HEK293 (cell line): ENCODE data around the gene ENAH.

Source experiments
- CTCF ChIA-PET: fragments of 350-600 bp; formaldehyde crosslinking; extraction: SDS; loops from one replicate; lab custom pipeline; 2021; ENCODE audit warnings: antibody characterized with exemption; lab: Yijun Ruan, JAX
- POLR2A ChIA-PET: fragments of 300-600 bp; formaldehyde crosslinking; extraction: SDS; loops from one replicate; lab custom pipeline; 2020; ENCODE audit warnings: antibody characterized with exemption, inconsistent platforms; lab: Yijun Ruan, JAX
- H3K27ac ChIP-seq: fragments of 200-500 bp; sonication (Bioruptor generic); 2 replicates; pipeline ENCODE4 v1.5.1; 2014; ENCODE audit warnings: low read depth, low read length, control low read depth, inconsistent platforms; ENCODE audit errors: extremely low read depth
- H3K36me3 ChIP-seq, 2 experiments: fragments of 200-500 bp in 1 of 2; sonication (Bioruptor generic) in 1 of 2; 1 replicate in 1 of 2; 2 replicates in 1 of 2; pipeline ENCODE4 v1.5.1; 2014 to 2017; ENCODE audit warnings: inconsistent platforms in 2 of 2, low read length in 2 of 2; ENCODE audit not compliant: control insufficient read depth in 2 of 2, insufficient read depth in 1 of 2
- H3K4me1 ChIP-seq: fragments of 200-500 bp; sonication (Bioruptor generic); 2 replicates; pipeline ENCODE4 v1.5.1; 2014; ENCODE audit warnings: mild to moderate bottlenecking, low read length, inconsistent platforms; ENCODE audit not compliant: control insufficient read depth, insufficient read depth
- H3K4me3 ChIP-seq: 2 replicates; pipeline ENCODE4 v1.5.1; 2011; ENCODE audit warnings: low read depth, mild to moderate bottlenecking, control low read depth, low read length, moderate library complexity
- H3K9me3 ChIP-seq: fragments of 200-500 bp; sonication (Bioruptor generic); 2 replicates; pipeline ENCODE4 v1.5.1; 2014; ENCODE audit warnings: low read depth, low read length, inconsistent platforms; ENCODE audit not compliant: control insufficient read depth, insufficient read depth
- EGR2 ChIP-seq: fragments of 450-650 bp; formaldehyde crosslinking; IDR thresholded peaks from 2 replicates; pipeline ENCODE4 v1.5.1; 2016; ENCODE audit warnings: low read depth, missing biosample characterization, missing genetic modification characterization
- GLIS1 ChIP-seq: fragments of 450-650 bp; formaldehyde crosslinking; IDR thresholded peaks from 2 replicates; pipeline ENCODE4 v1.5.1; 2016; ENCODE audit warnings: missing biosample characterization, missing genetic modification characterization
- HOXD13 ChIP-seq: sonication (generic); formaldehyde crosslinking; IDR thresholded peaks from 2 replicates; pipeline ENCODE4 v1.8.0; 2022; ENCODE audit warnings: missing genetic modification reagents, borderline replicate concordance
- KLF7 ChIP-seq: fragments of 450-650 bp; formaldehyde crosslinking; IDR thresholded peaks from 2 replicates; pipeline ENCODE4 v1.5.1; 2016; ENCODE audit warnings: missing biosample characterization, missing genetic modification characterization, borderline replicate concordance
- SETDB1 ChIP-seq: IDR thresholded peaks from one replicate; pipeline ENCODE4 v1.6.1; 2017; ENCODE audit warnings: mild to moderate bottlenecking, low read length, moderate library complexity, mixed read lengths; ENCODE audit not compliant: insufficient read length
- ZBTB7A ChIP-seq: fragments of 450-650 bp; formaldehyde crosslinking; IDR thresholded peaks from 2 replicates; pipeline ENCODE4 v1.5.1; 2016; ENCODE audit warnings: low read depth, missing biosample characterization, missing genetic modification characterization
- ZFP69B ChIP-seq: fragments of 450-650 bp; formaldehyde crosslinking; IDR thresholded peaks from 2 replicates; pipeline ENCODE4 v1.5.1; 2016; ENCODE audit warnings: missing biosample characterization, missing genetic modification characterization
- ZNF112 ChIP-seq: fragments of 450-650 bp; formaldehyde crosslinking; IDR thresholded peaks from 2 replicates; pipeline ENCODE4 v1.5.0; 2017; ENCODE audit warnings: missing biosample characterization, missing genetic modification characterization
- ZNF138 ChIP-seq: fragments of 450-650 bp; formaldehyde crosslinking; IDR thresholded peaks from 2 replicates; pipeline ENCODE4 v1.5.1; 2016; ENCODE audit warnings: missing biosample characterization, missing genetic modification characterization, borderline replicate concordance
- ZNF169 ChIP-seq: fragments of 450-650 bp; formaldehyde crosslinking; IDR thresholded peaks from 2 replicates; pipeline ENCODE4 v1.5.1; 2016; ENCODE audit warnings: missing biosample characterization, missing genetic modification characterization
- ZNF211 ChIP-seq: fragments of 450-650 bp; formaldehyde crosslinking; IDR thresholded peaks from 2 replicates; pipeline ENCODE4 v1.5.1; 2016; ENCODE audit warnings: low read depth, missing biosample characterization, missing genetic modification characterization
- ZNF23 ChIP-seq: fragments of 450-650 bp; formaldehyde crosslinking; IDR thresholded peaks from 2 replicates; pipeline ENCODE4 v1.5.1; 2016; ENCODE audit warnings: missing biosample characterization, missing genetic modification characterization, borderline replicate concordance
- ZNF391 ChIP-seq: fragments of 450-650 bp; formaldehyde crosslinking; IDR thresholded peaks from 2 replicates; pipeline ENCODE4 v1.5.1; 2016; ENCODE audit warnings: low read depth, missing biosample characterization, missing genetic modification characterization, borderline replicate concordance
- ZNF621 ChIP-seq: fragments of 450-650 bp; formaldehyde crosslinking; IDR thresholded peaks from 2 replicates; pipeline ENCODE4 v1.5.1; 2017; ENCODE audit warnings: missing biosample characterization, missing genetic modification characterization
- ZNF664 ChIP-seq: fragments of 450-650 bp; formaldehyde crosslinking; IDR thresholded peaks from 2 replicates; pipeline ENCODE4 v1.5.1; 2016; ENCODE audit warnings: missing biosample characterization, missing genetic modification characterization
- ZNF785 ChIP-seq: fragments of 450-650 bp; formaldehyde crosslinking; IDR thresholded peaks from 2 replicates; pipeline ENCODE4 v1.5.1; 2016; ENCODE audit warnings: missing biosample characterization, missing genetic modification characterization
- TF ChIP-seq, protein P1 (sequence below): fragments of 450-650 bp; formaldehyde crosslinking; IDR thresholded peaks from 2 replicates; pipeline ENCODE4 v1.5.1; 2016; ENCODE audit warnings: missing biosample characterization, missing genetic modification characterization
- TF ChIP-seq, protein P2 (sequence below): fragments of 450-650 bp; formaldehyde crosslinking; IDR thresholded peaks from 2 replicates; pipeline ENCODE4 v1.5.1; 2016; ENCODE audit warnings: missing biosample characterization, missing genetic modification characterization, borderline replicate concordance
- TF ChIP-seq, protein P3 (sequence below): fragments of 450-650 bp; formaldehyde crosslinking; IDR thresholded peaks from 2 replicates; pipeline ENCODE4 v1.5.1; 2017; ENCODE audit warnings: missing biosample characterization, missing genetic modification characterization
- TF ChIP-seq, protein P4 (sequence below): fragments of 450-650 bp; formaldehyde crosslinking; IDR thresholded peaks from 2 replicates; pipeline ENCODE4 v1.5.1; 2016; ENCODE audit warnings: missing biosample characterization, missing genetic modification characterization
- TF ChIP-seq, protein P5 (sequence below): fragments of 450-650 bp; formaldehyde crosslinking; IDR thresholded peaks from 2 replicates; pipeline ENCODE4 v1.5.1; 2016; ENCODE audit warnings: missing biosample characterization, missing genetic modification characterization
- TF ChIP-seq, protein P6 (sequence below): fragments of 450-650 bp; formaldehyde crosslinking; IDR thresholded peaks from 2 replicates; pipeline ENCODE4 v1.5.1; 2016; ENCODE audit warnings: missing biosample characterization, missing genetic modification characterization, low read depth

ENAH gene

DNA sequence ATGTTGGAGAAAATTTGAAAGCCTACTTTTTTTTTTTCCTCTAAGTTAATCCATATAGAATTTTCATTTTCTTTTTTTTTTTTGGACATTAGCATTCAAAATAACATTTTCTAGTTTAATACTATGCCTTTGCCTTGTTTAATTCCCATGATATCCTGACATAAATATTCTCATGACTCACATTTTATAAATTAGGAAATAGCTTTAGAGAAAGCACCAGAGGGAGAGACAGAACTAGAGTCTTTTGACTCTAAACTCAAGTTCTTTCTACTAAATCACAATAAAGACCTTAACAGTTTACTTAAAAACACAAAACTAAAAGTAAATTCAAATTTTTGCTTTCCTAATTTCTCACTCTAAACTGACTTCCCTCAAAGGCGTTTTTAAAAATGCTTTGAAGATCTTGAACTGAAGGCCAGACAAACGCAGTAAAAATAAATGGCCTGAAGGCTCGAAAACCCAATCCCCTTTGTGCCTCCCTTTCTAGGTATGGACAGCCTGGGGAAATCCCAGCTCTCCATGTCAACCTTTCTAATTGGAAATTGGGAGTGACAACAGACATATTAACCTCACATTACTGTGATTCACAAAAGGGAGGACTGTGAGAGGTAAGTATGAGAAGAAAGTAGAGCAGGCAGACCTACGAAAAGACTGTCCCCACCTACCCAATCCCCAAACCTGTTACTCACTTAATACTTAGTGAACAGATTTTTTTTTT, 104.6 kb downstream of the ENAH start (continued):
- TF ChIP-seq ZNF138 (tag by site-specific recombination) (no peak), KLF7 (tag by site-specific recombination) (no peak), SETDB1 (no peak), HOXD13 (no peak), ZNF169 (no peak)
- TF ChIP-seq, protein P1, sequence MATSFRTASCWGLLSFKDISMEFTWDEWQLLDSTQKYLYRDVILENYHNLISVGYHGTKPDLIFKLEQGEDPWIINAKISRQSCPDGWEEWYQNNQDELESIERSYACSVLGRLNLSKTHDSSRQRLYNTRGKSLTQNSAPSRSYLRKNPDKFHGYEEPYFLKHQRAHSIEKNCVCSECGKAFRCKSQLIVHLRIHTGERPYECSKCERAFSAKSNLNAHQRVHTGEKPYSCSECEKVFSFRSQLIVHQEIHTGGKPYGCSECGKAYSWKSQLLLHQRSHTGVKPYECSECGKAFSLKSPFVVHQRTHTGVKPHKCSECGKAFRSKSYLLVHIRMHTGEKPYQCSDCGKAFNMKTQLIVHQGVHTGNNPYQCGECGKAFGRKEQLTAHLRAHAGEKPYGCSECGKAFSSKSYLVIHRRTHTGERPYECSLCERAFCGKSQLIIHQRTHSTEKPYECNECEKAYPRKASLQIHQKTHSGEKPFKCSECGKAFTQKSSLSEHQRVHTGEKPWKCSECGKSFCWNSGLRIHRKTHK (tag by site-specific recombination) = no peak
- TF ChIP-seq, protein P2, sequence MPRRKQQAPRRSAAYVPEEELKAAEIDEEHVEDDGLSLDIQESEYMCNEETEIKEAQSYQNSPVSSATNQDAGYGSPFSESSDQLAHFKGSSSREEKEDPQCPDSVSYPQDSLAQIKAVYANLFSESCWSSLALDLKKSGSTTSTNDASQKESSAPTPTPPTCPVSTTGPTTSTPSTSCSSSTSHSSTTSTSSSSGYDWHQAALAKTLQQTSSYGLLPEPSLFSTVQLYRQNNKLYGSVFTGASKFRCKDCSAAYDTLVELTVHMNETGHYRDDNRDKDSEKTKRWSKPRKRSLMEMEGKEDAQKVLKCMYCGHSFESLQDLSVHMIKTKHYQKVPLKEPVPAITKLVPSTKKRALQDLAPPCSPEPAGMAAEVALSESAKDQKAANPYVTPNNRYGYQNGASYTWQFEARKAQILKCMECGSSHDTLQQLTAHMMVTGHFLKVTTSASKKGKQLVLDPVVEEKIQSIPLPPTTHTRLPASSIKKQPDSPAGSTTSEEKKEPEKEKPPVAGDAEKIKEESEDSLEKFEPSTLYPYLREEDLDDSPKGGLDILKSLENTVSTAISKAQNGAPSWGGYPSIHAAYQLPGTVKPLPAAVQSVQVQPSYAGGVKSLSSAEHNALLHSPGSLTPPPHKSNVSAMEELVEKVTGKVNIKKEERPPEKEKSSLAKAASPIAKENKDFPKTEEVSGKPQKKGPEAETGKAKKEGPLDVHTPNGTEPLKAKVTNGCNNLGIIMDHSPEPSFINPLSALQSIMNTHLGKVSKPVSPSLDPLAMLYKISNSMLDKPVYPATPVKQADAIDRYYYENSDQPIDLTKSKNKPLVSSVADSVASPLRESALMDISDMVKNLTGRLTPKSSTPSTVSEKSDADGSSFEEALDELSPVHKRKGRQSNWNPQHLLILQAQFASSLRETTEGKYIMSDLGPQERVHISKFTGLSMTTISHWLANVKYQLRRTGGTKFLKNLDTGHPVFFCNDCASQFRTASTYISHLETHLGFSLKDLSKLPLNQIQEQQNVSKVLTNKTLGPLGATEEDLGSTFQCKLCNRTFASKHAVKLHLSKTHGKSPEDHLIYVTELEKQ (tag by site-specific recombination) = no peak

DNA sequence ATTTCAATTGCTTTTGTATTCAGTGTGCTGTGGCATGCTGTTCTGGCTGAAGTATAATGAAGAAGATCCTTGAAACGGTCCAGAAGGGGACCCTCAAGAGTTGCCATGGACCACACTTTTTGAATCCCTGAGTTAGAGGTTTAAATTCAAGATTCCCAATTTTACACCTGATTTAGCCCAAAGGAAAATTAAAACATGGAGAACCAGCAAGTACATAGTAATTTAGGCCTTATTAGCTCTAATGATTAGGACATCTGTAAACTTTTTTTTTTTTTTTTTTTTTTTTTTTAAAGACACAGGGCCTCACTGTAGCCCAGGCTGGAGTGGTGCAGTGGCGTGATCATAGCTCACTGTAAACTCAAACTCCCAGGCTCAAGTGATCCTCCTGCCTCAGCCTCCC, 107.3 kb downstream of the ENAH start:
- no peaks in the 10 kb centered on the region for H3K9me3 ChIP-seq
- TF ChIP-seq ZNF621 (no peak), ZNF664 (no peak), EGR2 (tag by site-specific recombination) (no peak)
- TF ChIP-seq, protein P3, sequence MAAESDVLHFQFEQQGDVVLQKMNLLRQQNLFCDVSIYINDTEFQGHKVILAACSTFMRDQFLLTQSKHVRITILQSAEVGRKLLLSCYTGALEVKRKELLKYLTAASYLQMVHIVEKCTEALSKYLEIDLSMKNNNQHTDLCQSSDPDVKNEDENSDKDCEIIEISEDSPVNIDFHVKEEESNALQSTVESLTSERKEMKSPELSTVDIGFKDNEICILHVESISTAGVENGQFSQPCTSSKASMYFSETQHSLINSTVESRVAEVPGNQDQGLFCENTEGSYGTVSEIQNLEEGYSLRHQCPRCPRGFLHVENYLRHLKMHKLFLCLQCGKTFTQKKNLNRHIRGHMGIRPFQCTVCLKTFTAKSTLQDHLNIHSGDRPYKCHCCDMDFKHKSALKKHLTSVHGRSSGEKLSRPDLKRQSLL (tag by site-specific recombination) = no peak
- TF ChIP-seq, protein P4, sequence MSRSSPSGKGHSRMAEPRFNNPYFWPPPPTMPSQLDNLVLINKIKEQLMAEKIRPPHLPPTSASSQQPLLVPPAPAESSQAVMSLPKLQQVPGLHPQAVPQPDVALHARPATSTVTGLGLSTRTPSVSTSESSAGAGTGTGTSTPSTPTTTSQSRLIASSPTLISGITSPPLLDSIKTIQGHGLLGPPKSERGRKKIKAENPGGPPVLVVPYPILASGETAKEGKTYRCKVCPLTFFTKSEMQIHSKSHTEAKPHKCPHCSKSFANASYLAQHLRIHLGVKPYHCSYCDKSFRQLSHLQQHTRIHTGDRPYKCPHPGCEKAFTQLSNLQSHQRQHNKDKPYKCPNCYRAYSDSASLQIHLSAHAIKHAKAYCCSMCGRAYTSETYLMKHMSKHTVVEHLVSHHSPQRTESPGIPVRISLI = peak; percentile 89
- TF ChIP-seq, protein P5, sequence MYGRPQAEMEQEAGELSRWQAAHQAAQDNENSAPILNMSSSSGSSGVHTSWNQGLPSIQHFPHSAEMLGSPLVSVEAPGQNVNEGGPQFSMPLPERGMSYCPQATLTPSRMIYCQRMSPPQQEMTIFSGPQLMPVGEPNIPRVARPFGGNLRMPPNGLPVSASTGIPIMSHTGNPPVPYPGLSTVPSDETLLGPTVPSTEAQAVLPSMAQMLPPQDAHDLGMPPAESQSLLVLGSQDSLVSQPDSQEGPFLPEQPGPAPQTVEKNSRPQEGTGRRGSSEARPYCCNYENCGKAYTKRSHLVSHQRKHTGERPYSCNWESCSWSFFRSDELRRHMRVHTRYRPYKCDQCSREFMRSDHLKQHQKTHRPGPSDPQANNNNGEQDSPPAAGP = no peak
- ChIA-PET POLR2A (interaction anchor here (0.8 to 1.6 kb wide), 4 partner anchors 11 to 232 kb away, joined by 3 to 4 read pairs (median 4); partner anchors contain the start of gene SRP9), CTCF (interaction anchor here (2.2 to 3.2 kb wide), 5 partner anchors 8 to 227 kb away, joined by 10 to 18 read pairs (median 11); no protein-coding TSS in a partner anchor)
- H3K36me3 ChIP-seq = peaks cover 3 to 8% of the 10 kb centered on the region in 2 experiments; a peak in 2 of 3 replicates
- no peak overlapping the region for H3K4me3 ChIP-seq
- no peak overlapping the region for H3K27ac ChIP-seq
- peaks cover 2% of the 10 kb centered on the region; the same call in 1 of the 2 replicates for H3K4me1 ChIP-seq

DNA sequence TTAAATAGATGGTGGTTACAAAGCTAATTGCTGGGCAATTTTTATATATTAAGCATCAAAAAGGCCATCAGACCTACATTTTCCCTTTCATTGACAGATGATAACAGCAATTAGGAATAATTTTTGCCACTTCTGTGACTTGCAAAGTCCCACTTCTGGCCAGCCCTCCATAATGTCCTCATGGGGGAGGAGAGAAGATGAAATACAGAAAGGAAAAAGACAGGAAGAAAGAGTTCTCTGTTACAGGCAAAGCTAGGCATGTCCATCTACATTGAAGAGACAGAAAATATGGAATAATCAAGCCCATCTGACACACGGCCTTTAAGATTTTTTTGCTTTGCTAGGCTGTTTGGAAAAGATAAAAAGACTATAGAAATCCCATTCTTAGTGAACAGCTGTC, 108.0 kb downstream of the ENAH start:
- Histone ChIP-seq H3K27ac (no peak overlapping the region), H3K9me3 (no peaks in the 10 kb centered on the region), H3K4me1 (peaks cover 9% of the 10 kb centered on the region), H3K4me3 (no peak overlapping the region), H3K36me3 (peaks cover 3 to 8% of the 10 kb centered on the region in 2 experiments; a peak in 2 of 3 replicates)
- POLR2A ChIA-PET = interaction anchor here (0.8 to 1.6 kb wide), 5 partner anchors 12 to 233 kb away, joined by 3 to 4 read pairs (median 4); partner anchors contain the start of gene SRP9
- CTCF ChIA-PET = interaction anchor here (1.5 to 3.2 kb wide), 6 partner anchors 9 to 233 kb away, joined by 6 to 18 read pairs (median 10); partner anchors contain the start of gene SRP9
- TF ChIP-seq, protein P6, sequence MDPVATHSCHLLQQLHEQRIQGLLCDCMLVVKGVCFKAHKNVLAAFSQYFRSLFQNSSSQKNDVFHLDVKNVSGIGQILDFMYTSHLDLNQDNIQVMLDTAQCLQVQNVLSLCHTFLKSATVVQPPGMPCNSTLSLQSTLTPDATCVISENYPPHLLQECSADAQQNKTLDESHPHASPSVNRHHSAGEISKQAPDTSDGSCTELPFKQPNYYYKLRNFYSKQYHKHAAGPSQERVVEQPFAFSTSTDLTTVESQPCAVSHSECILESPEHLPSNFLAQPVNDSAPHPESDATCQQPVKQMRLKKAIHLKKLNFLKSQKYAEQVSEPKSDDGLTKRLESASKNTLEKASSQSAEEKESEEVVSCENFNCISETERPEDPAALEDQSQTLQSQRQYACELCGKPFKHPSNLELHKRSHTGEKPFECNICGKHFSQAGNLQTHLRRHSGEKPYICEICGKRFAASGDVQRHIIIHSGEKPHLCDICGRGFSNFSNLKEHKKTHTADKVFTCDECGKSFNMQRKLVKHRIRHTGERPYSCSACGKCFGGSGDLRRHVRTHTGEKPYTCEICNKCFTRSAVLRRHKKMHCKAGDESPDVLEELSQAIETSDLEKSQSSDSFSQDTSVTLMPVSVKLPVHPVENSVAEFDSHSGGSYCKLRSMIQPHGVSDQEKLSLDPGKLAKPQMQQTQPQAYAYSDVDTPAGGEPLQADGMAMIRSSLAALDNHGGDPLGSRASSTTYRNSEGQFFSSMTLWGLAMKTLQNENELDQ = no peak
- TF ChIP-seq ZNF211 (tag by site-specific recombination) (no peak), ZNF391 (tag by site-specific recombination) (no peak), ZNF23 (tag by site-specific recombination) (no peak), ZNF785 (tag by site-specific recombination) (no peak), ZFP69B (tag by site-specific recombination) (no peak), ZBTB7A (tag by site-specific recombination) (no peak), ZNF112 (tag by site-specific recombination) (no peak), GLIS1 (tag by site-specific recombination) (no peak)
